ENCODE data around the gene PLEKHA6.

Gene PLEKHA6

GRCh38 chr1:204406621-204407020, 46.9 kb upstream of the PLEKHA6 start:
- peaks cover 74% of the 10 kb centered on the region for H3K79me2 ChIP-seq (ENCODE audit: control insufficient read depth, insufficient read depth, low read length)
- no peak overlapping the region for H3K4ac ChIP-seq (ENCODE audit: low read depth, low read length)
- no peak overlapping the region for H4K5ac ChIP-seq (ENCODE audit: low read length)
- H2BK5ac ChIP-seq (ENCODE audit: low read length), result no peak overlapping the region
- no peak overlapping the region for H3K4me3 ChIP-seq (ENCODE audit: low read length)
- H3K4me2 ChIP-seq (ENCODE audit: low read length), result no peak overlapping the region
- H3K27ac ChIP-seq (ENCODE audit: low read depth, low read length), result no peak overlapping the region
- H3K36me3 ChIP-seq (ENCODE audit: control insufficient read depth, insufficient read depth, low read length), result peaks cover 4% of the 10 kb centered on the region
- no peak overlapping the region for H2BK15ac ChIP-seq (replicated peaks; ENCODE audit: low read depth)
- H3K27me3 ChIP-seq (ENCODE audit: insufficient read depth, low read length, poor library complexity), result no peaks in the 10 kb centered on the region
- H2BK120ac ChIP-seq (ENCODE audit: low read depth, low read length), result no peak overlapping the region
- H3K4me1 ChIP-seq (ENCODE audit: control insufficient read depth, low read depth, low read length), result no peaks in the 10 kb centered on the region
- H4K8ac ChIP-seq (ENCODE audit: low read depth, low read length), result no peak overlapping the region
- no peak overlapping the region for H3K9ac ChIP-seq (ENCODE audit: low read length)
- no peak overlapping the region for H3K56ac ChIP-seq (ENCODE audit: low read length)
- H2AK5ac ChIP-seq (ENCODE audit: low read length), result no peak overlapping the region
- DNase-seq, result no peak
- peaks cover 2% of the 10 kb centered on the region for H3K79me1 ChIP-seq (ENCODE audit: low read length)
- no peak overlapping the region for H3K18ac ChIP-seq (ENCODE audit: low read length)
- H3K23ac ChIP-seq (ENCODE audit: low read length), result no peak overlapping the region
- no CpG with 5 or more reads among the region's 4 CpGs for WGBS (ENCODE audit: extremely low coverage, insufficient coverage, low lambda C conversion rate)

- no peak overlapping the region for H3K4ac ChIP-seq (ENCODE audit: low read depth, low read length)
- no CpG with 5 or more reads among the region's 2 CpGs for WGBS (ENCODE audit: extremely low coverage, insufficient coverage, low lambda C conversion rate)
- no peak overlapping the region for H3K56ac ChIP-seq (ENCODE audit: low read length)
These were observed 46.3 kb upstream of the PLEKHA6 start for GRCh38 chr1:204405988-204406387.

GRCh38 chr1:204404629-204405028, 44.9 kb upstream of the PLEKHA6 start:
- H3K79me2 ChIP-seq (ENCODE audit: control insufficient read depth, insufficient read depth, low read length), result peaks cover 54% of the 10 kb centered on the region
- H2BK120ac ChIP-seq (ENCODE audit: low read depth, low read length), result no peak overlapping the region
- no peak overlapping the region for H3K4me2 ChIP-seq (ENCODE audit: low read length)
- H3K9ac ChIP-seq (ENCODE audit: low read length), result no peak overlapping the region
- no peak overlapping the region for H3K4ac ChIP-seq (ENCODE audit: low read depth, low read length)
- H2BK5ac ChIP-seq (ENCODE audit: low read length), result no peak overlapping the region
- no peak overlapping the region for H2AK5ac ChIP-seq (ENCODE audit: low read length)
- no peak for DNase-seq
- H4K5ac ChIP-seq (ENCODE audit: low read length), result no peak overlapping the region
- H3K4me3 ChIP-seq (ENCODE audit: low read length), result no peak overlapping the region
- no CpG with 5 or more reads among the region's 2 CpGs for WGBS (ENCODE audit: extremely low coverage, insufficient coverage, low lambda C conversion rate)
- no peak overlapping the region for H3K27ac ChIP-seq (ENCODE audit: low read depth, low read length)
- H3K27me3 ChIP-seq (ENCODE audit: insufficient read depth, low read length, poor library complexity), result no peaks in the 10 kb centered on the region
- no peak overlapping the region for H2BK15ac ChIP-seq (replicated peaks; ENCODE audit: low read depth)
- peaks cover 2% of the 10 kb centered on the region for H3K79me1 ChIP-seq (ENCODE audit: low read length)
- H3K36me3 ChIP-seq (ENCODE audit: control insufficient read depth, insufficient read depth, low read length), result peaks cover 4% of the 10 kb centered on the region
- no peak overlapping the region for H3K23ac ChIP-seq (ENCODE audit: low read length)
- no peak overlapping the region for H3K56ac ChIP-seq (ENCODE audit: low read length)
- H4K8ac ChIP-seq (ENCODE audit: low read depth, low read length), result no peak overlapping the region
- H3K4me1 ChIP-seq (ENCODE audit: control insufficient read depth, low read depth, low read length), result no peaks in the 10 kb centered on the region
- no peak overlapping the region for H3K18ac ChIP-seq (ENCODE audit: low read length)

More at GRCh38 chr1:204405988-204406387, 46.3 kb upstream of the PLEKHA6 start:
- Histone ChIP-seq H3K27me3 (ENCODE audit: insufficient read depth, low read length, poor library complexity) (no peaks in the 10 kb centered on the region), H3K4me2 (ENCODE audit: low read length) (no peak overlapping the region), H3K79me1 (ENCODE audit: low read length) (peaks cover 2% of the 10 kb centered on the region), H2BK15ac (replicated peaks; ENCODE audit: low read depth) (no peak overlapping the region), H3K27ac (ENCODE audit: low read depth, low read length) (no peak overlapping the region), H3K79me2 (ENCODE audit: control insufficient read depth, insufficient read depth, low read length) (peaks cover 68% of the 10 kb centered on the region), H4K5ac (ENCODE audit: low read length) (no peak overlapping the region), H2BK5ac (ENCODE audit: low read length) (no peak overlapping the region), H3K4me3 (ENCODE audit: low read length) (no peak overlapping the region), H4K8ac (ENCODE audit: low read depth, low read length) (no peak overlapping the region), H3K4me1 (ENCODE audit: control insufficient read depth, low read depth, low read length) (no peaks in the 10 kb centered on the region), H3K36me3 (ENCODE audit: control insufficient read depth, insufficient read depth, low read length) (peaks cover 4% of the 10 kb centered on the region), H3K18ac (ENCODE audit: low read length) (no peak overlapping the region), H3K23ac (ENCODE audit: low read length) (no peak overlapping the region), H3K9ac (ENCODE audit: low read length) (no peak overlapping the region), H2BK120ac (ENCODE audit: low read depth, low read length) (no peak overlapping the region), H2AK5ac (ENCODE audit: low read length) (no peak overlapping the region)
- no peak for DNase-seq

GRCh38 chr1:204402391-204402790, 42.7 kb upstream of the PLEKHA6 start:
- peaks cover 2% of the 10 kb centered on the region for H3K79me1 ChIP-seq (ENCODE audit: low read length)
- no peak overlapping the region for H3K18ac ChIP-seq (ENCODE audit: low read length)
- DNase-seq, result no peak
- H3K27me3 ChIP-seq (ENCODE audit: insufficient read depth, low read length, poor library complexity), result no peaks in the 10 kb centered on the region
- H3K79me2 ChIP-seq (ENCODE audit: control insufficient read depth, insufficient read depth, low read length), result peaks cover 32% of the 10 kb centered on the region
- no peak overlapping the region for H3K4me3 ChIP-seq (ENCODE audit: low read length)
- H2BK120ac ChIP-seq (ENCODE audit: low read depth, low read length), result no peak overlapping the region
- H3K4ac ChIP-seq (ENCODE audit: low read depth, low read length), result no peak overlapping the region
- H3K27ac ChIP-seq (ENCODE audit: low read depth, low read length), result no peak overlapping the region
- H2BK5ac ChIP-seq (ENCODE audit: low read length), result no peak overlapping the region
- H4K8ac ChIP-seq (ENCODE audit: low read depth, low read length), result no peak overlapping the region
- H3K56ac ChIP-seq (ENCODE audit: low read length), result no peak overlapping the region
- H2BK15ac ChIP-seq (replicated peaks; ENCODE audit: low read depth), result no peak overlapping the region
- no peak overlapping the region for H2AK5ac ChIP-seq (ENCODE audit: low read length)
- H3K23ac ChIP-seq (ENCODE audit: low read length), result no peak overlapping the region
- H3K4me1 ChIP-seq (ENCODE audit: control insufficient read depth, low read depth, low read length), result no peaks in the 10 kb centered on the region
- no peak overlapping the region for H4K5ac ChIP-seq (ENCODE audit: low read length)
- WGBS (ENCODE audit: extremely low coverage, insufficient coverage, low lambda C conversion rate), result no CpG with 5 or more reads among the region's 4 CpGs
- no peak overlapping the region for H3K9ac ChIP-seq (ENCODE audit: low read length)
- peaks cover 4% of the 10 kb centered on the region for H3K36me3 ChIP-seq (ENCODE audit: control insufficient read depth, insufficient read depth, low read length)
- H3K4me2 ChIP-seq (ENCODE audit: low read length), result no peak overlapping the region

GRCh38 chr1:204401730-204402129, 42.0 kb upstream of the PLEKHA6 start:
- H2BK15ac ChIP-seq (replicated peaks; ENCODE audit: low read depth), result no peak overlapping the region
- no CpG with 5 or more reads among the region's 3 CpGs for WGBS (ENCODE audit: extremely low coverage, insufficient coverage, low lambda C conversion rate)
- no peak overlapping the region for H2AK5ac ChIP-seq (ENCODE audit: low read length)
- no peak overlapping the region for H2BK120ac ChIP-seq (ENCODE audit: low read depth, low read length)
- no peak overlapping the region for H3K18ac ChIP-seq (ENCODE audit: low read length)
- no peak overlapping the region for H3K27ac ChIP-seq (ENCODE audit: low read depth, low read length)
- H4K8ac ChIP-seq (ENCODE audit: low read depth, low read length), result no peak overlapping the region
- no peak overlapping the region for H3K4me2 ChIP-seq (ENCODE audit: low read length)
- no peak overlapping the region for H3K23ac ChIP-seq (ENCODE audit: low read length)
- DNase-seq, result no peak
- H3K4me3 ChIP-seq (ENCODE audit: low read length), result no peak overlapping the region
- no peak overlapping the region for H2BK5ac ChIP-seq (ENCODE audit: low read length)
- H3K36me3 ChIP-seq (ENCODE audit: control insufficient read depth, insufficient read depth, low read length), result peaks cover 4% of the 10 kb centered on the region
- H3K4ac ChIP-seq (ENCODE audit: low read depth, low read length), result no peak overlapping the region
- peaks cover 2% of the 10 kb centered on the region for H3K79me1 ChIP-seq (ENCODE audit: low read length)
- no peaks in the 10 kb centered on the region for H3K4me1 ChIP-seq (ENCODE audit: control insufficient read depth, low read depth, low read length)
- H3K27me3 ChIP-seq (ENCODE audit: insufficient read depth, low read length, poor library complexity), result no peaks in the 10 kb centered on the region
- no peak overlapping the region for H3K56ac ChIP-seq (ENCODE audit: low read length)
- peaks cover 29% of the 10 kb centered on the region for H3K79me2 ChIP-seq (ENCODE audit: control insufficient read depth, insufficient read depth, low read length)
- H4K5ac ChIP-seq (ENCODE audit: low read length), result no peak overlapping the region
- H3K9ac ChIP-seq (ENCODE audit: low read length), result no peak overlapping the region

- Histone ChIP-seq H4K5ac (ENCODE audit: low read length) (no peak overlapping the region), H3K36me3 (ENCODE audit: control insufficient read depth, insufficient read depth, low read length) (peaks cover 3% of the 10 kb centered on the region), H3K79me2 (ENCODE audit: control insufficient read depth, insufficient read depth, low read length) (peaks cover 22% of the 10 kb centered on the region), H3K9ac (ENCODE audit: low read length) (no peak overlapping the region), H3K79me1 (ENCODE audit: low read length) (peaks cover 2% of the 10 kb centered on the region), H2BK5ac (ENCODE audit: low read length) (no peak overlapping the region), H3K56ac (ENCODE audit: low read length) (no peak overlapping the region), H2BK15ac (replicated peaks; ENCODE audit: low read depth) (no peak overlapping the region), H3K27me3 (ENCODE audit: insufficient read depth, low read length, poor library complexity) (no peaks in the 10 kb centered on the region), H2AK5ac (ENCODE audit: low read length) (no peak overlapping the region), H4K8ac (ENCODE audit: low read depth, low read length) (no peak overlapping the region), H2BK120ac (ENCODE audit: low read depth, low read length) (no peak overlapping the region), H3K4me3 (ENCODE audit: low read length) (no peak overlapping the region), H3K4ac (ENCODE audit: low read depth, low read length) (no peak overlapping the region), H3K4me2 (ENCODE audit: low read length) (no peak overlapping the region), H3K4me1 (ENCODE audit: control insufficient read depth, low read depth, low read length) (no peaks in the 10 kb centered on the region), H3K23ac (ENCODE audit: low read length) (no peak overlapping the region), H3K18ac (ENCODE audit: low read length) (no peak overlapping the region), H3K27ac (ENCODE audit: low read depth, low read length) (no peak overlapping the region)
- DNase-seq, result no peak
- WGBS (ENCODE audit: extremely low coverage, insufficient coverage, low lambda C conversion rate), result no CpG with 5 or more reads among the region's 6 CpGs
These were observed 41.3 kb upstream of the PLEKHA6 start for GRCh38 chr1:204400882-204401510.

Data from mesendoderm (in vitro differentiated cells).